ENCODE results near the gene TBC1D1.
A peak's percentile ranks its signal among the peaks of the same experiment; 100 is the strongest.

Gene TBC1D1

DNA sequence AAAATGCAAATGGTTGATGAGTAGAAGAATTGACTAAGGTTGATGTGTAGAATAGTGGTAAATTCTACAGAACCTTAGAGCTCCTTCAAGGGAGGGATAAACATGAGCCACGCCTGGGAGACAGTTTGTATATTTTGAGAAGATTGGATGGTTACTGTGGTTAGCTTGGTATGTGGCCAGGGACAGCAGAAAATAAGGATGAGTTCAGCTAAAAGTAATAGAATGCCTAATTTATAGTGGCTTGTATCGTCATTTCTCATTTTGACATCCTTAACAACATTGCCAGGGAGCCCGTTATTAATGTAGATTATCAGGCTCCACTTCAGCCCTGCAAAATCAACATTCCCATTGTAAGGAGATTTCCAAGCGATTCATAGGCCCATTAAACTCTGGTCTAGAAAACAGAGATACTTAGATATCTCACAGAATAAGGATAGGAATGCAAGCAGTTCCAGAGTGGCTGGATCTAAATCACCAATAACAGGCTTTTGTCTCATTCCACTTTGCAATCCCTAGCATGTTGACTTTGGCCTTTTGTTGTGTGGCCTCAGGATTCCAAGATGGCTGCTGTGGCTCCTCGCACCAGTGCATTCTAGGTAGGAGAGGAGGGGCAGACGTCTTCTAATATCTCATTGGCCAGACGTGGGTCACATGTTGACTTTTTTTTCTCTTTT lies 62.9 kb downstream of the TBC1D1 start:
- FAIRE-seq (peak; percentile 24), DNase-seq (ENCODE audit: insufficient read length) (no peak)

DNA sequence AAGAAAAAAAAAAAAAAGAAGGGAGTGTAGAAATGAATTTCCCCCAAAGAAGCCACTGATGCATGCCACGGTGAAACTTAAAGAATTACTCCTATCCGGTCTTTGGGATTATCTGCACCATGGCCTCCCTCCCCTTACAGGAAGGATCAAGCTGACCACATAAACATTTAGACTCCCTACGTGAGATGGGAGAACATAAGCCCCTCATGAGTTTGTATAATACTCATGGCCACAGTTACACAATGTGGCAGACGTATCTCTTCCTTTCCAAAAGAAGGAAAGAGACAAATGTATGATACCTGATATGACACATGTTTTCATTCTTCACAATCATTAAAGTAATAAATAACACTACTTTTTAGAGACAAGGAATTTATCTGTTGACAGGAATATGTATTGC lies 66.1 kb downstream of the TBC1D1 start:
- no peak for TF ChIP-seq POLR2AphosphoS5 (IDR thresholded peaks at IDR 0.05; ENCODE audit: low read depth, low read length)
- no peak for TF ChIP-seq POLR2A (IDR thresholded peaks at IDR 0.05; ENCODE audit: low read depth, low read length)
- no peak for TF ChIP-seq TAF1 (IDR thresholded peaks at IDR 0.05; ENCODE audit: borderline replicate concordance, low read depth, low read length)
- FAIRE-seq, result no peak
- no peak for DNase-seq (ENCODE audit: insufficient read length)

More for the DNA sequence above, 62.9 kb downstream of the TBC1D1 start:
- no peak for TF ChIP-seq TAF1 (IDR thresholded peaks at IDR 0.05; ENCODE audit: borderline replicate concordance, low read depth, low read length)
- TF ChIP-seq POLR2A (IDR thresholded peaks at IDR 0.05; ENCODE audit: low read depth, low read length), result no peak
- no peak for TF ChIP-seq POLR2AphosphoS5 (IDR thresholded peaks at IDR 0.05; ENCODE audit: low read depth, low read length)

DNA sequence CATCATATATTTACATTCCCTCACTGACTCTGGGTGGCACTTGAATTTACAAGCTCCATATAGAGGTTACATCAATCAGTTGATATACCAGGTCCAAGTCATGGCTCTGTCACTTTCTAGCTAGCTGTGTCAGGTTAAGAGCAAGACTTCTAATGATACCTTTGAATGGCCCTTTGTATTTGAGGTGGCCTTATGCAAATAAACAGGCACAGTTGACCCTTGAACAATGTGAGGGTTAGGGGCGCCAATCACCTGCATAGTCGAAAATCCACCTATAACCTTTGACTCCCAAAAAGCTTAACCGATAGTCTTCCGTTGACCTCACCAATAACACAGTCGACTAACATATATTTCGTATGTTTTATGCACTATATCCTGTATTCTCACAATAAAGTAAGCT lies 68.0 kb downstream of the TBC1D1 start:
- DNase-seq (ENCODE audit: insufficient read length) (no peak), FAIRE-seq (no peak)
- TF ChIP-seq POLR2AphosphoS5 (IDR thresholded peaks at IDR 0.05; ENCODE audit: low read depth, low read length) (no peak), TAF1 (IDR thresholded peaks at IDR 0.05; ENCODE audit: borderline replicate concordance, low read depth, low read length) (no peak), POLR2A (IDR thresholded peaks at IDR 0.05; ENCODE audit: low read depth, low read length) (no peak)

- no peak for TF ChIP-seq POLR2A (IDR thresholded peaks at IDR 0.05; ENCODE audit: low read depth, low read length)
- no peak for TF ChIP-seq TAF1 (IDR thresholded peaks at IDR 0.05; ENCODE audit: borderline replicate concordance, low read depth, low read length)
- TF ChIP-seq POLR2AphosphoS5 (IDR thresholded peaks at IDR 0.05; ENCODE audit: low read depth, low read length), result no peak
- no peak for DNase-seq (ENCODE audit: insufficient read length)
- no peak for FAIRE-seq
These were observed 69.2 kb downstream of the TBC1D1 start, which contains the start of gene PTTG2 for GRCh38 chr4:37960098-37960497. TSS of gene PTTG2 (plus strand) at chr4:37960398. CDS start at chr4:37960435, 37 bp downstream.

DNA sequence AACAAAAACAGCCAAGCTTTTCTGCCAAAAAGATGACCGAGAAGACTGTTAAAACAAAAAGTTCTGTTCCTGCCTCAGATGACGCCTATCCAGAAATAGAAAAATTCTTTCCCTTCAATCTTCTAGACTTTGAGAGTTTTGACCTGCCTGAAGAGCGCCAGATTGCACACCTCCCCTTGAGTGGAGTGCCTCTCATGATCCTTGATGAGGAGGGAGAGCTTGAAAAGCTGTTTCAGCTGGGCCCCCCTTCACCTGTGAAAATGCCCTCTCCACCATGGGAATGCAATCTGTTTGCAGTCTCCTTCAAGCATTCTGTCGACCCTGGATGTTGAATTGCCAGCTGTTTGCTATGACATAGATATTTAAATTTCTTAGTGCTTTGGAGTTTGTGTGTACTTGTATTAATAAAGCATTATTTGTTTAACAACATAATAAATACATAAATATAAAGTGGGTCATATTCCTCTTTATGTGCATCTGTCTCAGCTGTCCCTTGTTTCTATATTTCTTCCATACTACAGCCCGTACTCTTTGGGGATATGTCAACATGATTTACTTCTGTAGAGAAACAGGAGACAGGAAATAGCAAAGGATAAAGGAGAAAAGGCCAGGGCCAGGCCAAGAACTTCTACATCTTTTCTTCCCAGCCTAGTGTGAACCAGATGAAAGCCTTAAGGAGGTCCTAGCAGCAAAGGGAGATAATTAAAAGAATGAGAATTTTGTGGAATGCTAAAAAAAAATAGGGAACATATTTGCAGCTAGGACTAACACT lies 70.0 kb downstream of the TBC1D1 start:
- FAIRE-seq (no peak), DNase-seq (ENCODE audit: insufficient read length) (no peak)
- TF ChIP-seq POLR2AphosphoS5 (IDR thresholded peaks at IDR 0.05; ENCODE audit: low read depth, low read length), result no peak
- TF ChIP-seq TAF1 (IDR thresholded peaks at IDR 0.05; ENCODE audit: borderline replicate concordance, low read depth, low read length), result no peak
- no peak for TF ChIP-seq POLR2A (IDR thresholded peaks at IDR 0.05; ENCODE audit: low read depth, low read length)

GRCh38 chr4:37964734-37965457 lies 74.0 kb downstream of the TBC1D1 start:
- FAIRE-seq (peak; percentile 84), DNase-seq (ENCODE audit: insufficient read length) (no peak)
- no peak for TF ChIP-seq POLR2AphosphoS5 (IDR thresholded peaks at IDR 0.05; ENCODE audit: low read depth, low read length)

GRCh38 chr4:37966044-37966443 lies 75.2 kb downstream of the TBC1D1 start:
- DNase-seq (ENCODE audit: insufficient read length) (no peak), FAIRE-seq (no peak)
- no peak for TF ChIP-seq POLR2AphosphoS5 (IDR thresholded peaks at IDR 0.05; ENCODE audit: low read depth, low read length)
- TF ChIP-seq POLR2A (IDR thresholded peaks at IDR 0.05; ENCODE audit: low read depth, low read length), result no peak

- DNase-seq (ENCODE audit: insufficient read length) (no peak), FAIRE-seq (no peak)
- no peak for TF ChIP-seq POLR2AphosphoS5 (IDR thresholded peaks at IDR 0.05; ENCODE audit: low read depth, low read length)
- no peak for TF ChIP-seq TAF1 (IDR thresholded peaks at IDR 0.05; ENCODE audit: borderline replicate concordance, low read depth, low read length)
- no peak for TF ChIP-seq POLR2A (IDR thresholded peaks at IDR 0.05; ENCODE audit: low read depth, low read length)
These were observed 76.9 kb downstream of the TBC1D1 start for GRCh38 chr4:37967736-37968135.

DNA sequence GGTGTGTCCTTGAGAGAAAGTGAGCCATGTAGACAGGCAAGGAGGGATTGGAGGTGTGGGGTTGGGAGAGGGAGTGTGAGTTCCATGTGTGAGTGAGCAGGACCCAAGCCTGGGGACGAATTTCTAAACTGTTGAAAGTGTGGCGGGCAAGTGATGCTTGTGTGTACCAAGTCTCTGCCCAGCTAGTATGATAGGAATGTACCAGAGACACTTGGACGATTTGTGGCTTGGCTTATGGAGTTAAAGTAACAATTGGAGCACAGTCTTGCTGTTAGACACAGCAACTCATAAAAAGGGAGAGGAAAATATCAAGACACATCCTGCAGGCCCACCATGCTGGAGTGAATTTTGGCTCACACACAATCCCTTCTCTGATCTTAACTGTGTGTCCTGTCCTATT lies 77.9 kb downstream of the TBC1D1 start:
- TF ChIP-seq POLR2AphosphoS5 (IDR thresholded peaks at IDR 0.05; ENCODE audit: low read depth, low read length), result no peak
- TF ChIP-seq TAF1 (IDR thresholded peaks at IDR 0.05; ENCODE audit: borderline replicate concordance, low read depth, low read length), result no peak
- no peak for TF ChIP-seq POLR2A (IDR thresholded peaks at IDR 0.05; ENCODE audit: low read depth, low read length)
- FAIRE-seq, result peak; percentile 9

DNA sequence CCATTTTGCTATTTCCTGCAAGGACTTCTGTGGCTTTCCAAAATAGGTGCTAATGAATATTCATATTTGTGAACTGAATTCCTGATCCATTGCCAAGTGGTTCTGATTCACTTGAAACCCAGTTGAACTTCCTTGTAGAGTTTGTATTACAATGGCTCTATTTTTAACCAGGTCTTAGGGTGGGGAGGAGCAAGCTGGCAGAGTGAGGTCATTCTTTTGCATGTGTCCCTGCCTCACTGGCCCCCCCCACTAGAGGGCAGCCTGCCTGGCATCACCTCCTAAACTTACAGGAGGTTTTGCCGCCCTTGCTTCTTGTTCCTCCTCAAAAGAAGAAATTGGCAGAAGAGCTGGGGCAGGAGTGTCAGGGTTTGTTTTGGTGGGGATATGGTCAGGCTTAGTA lies 79.8 kb downstream of the TBC1D1 start:
- TF ChIP-seq POLR2A (IDR thresholded peaks at IDR 0.05; ENCODE audit: low read depth, low read length), result no peak
- TF ChIP-seq TAF1 (IDR thresholded peaks at IDR 0.05; ENCODE audit: borderline replicate concordance, low read depth, low read length), result no peak
- TF ChIP-seq POLR2AphosphoS5 (IDR thresholded peaks at IDR 0.05; ENCODE audit: low read depth, low read length), result no peak
- no peak for FAIRE-seq
- no peak for DNase-seq (ENCODE audit: insufficient read length)

More for the DNA sequence above, 77.9 kb downstream of the TBC1D1 start:
- DNase-seq (ENCODE audit: insufficient read length), result no peak

DNA sequence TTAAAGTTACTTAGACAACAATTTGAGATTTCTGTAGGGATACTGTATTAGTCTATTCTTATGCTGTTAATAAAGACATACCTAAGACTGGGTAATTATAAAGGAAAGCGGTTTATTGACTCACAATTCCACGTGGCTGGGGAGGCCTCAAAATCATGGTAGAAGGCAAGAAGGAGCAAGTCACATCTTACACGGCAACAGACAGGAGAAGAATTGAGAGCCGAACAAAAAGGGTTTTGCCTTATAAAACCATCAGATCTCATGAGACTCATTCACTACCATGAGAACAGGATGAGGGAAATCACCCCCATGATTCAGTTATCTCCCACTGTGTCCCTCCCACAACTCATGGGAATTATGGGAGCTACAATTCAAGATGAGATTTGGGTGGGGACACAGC lies 80.3 kb downstream of the TBC1D1 start:
- no peak for FAIRE-seq
- TF ChIP-seq TAF1 (IDR thresholded peaks at IDR 0.05; ENCODE audit: borderline replicate concordance, low read depth, low read length) (no peak), POLR2A (IDR thresholded peaks at IDR 0.05; ENCODE audit: low read depth, low read length) (no peak), POLR2AphosphoS5 (IDR thresholded peaks at IDR 0.05; ENCODE audit: low read depth, low read length) (no peak)

More for the DNA sequence above, 80.3 kb downstream of the TBC1D1 start:
- DNase-seq (ENCODE audit: insufficient read length), result no peak
